ENCODE data around the gene PCDHAC2. TPM values are rescaled to one million over a fixed set of nuclear protein-coding genes. Genes with fewer than 3 reads are reported as not detected.

The PCDHAC2 gene
- total RNA-seq (42.2 and 47.8 TPM in 2 replicates), polyA plus RNA-seq (18.5 and 18.9 TPM in 2 replicates)

- no peaks in the 10 kb centered on the region for H3K36me3 ChIP-seq
- DNase-seq (ENCODE audit: low read depth in 1 of 2, low spot score in 1 of 2) = peak; percentile 54 to 80
- H3K4me1 ChIP-seq (ENCODE audit: low read depth) = peaks cover 47% of the 10 kb centered on the region
- H3K9me3 ChIP-seq (ENCODE audit: low read depth) = no peaks in the 10 kb centered on the region
- H3K27ac ChIP-seq = no peak within 1 kb of the TSS
- peak within 1 kb of the TSS; percentile 61 for H3K4me3 ChIP-seq
- no peak for TF ChIP-seq CTCF (IDR thresholded peaks at IDR 0.05; ENCODE audit: low read depth, low read length)
- peaks cover 19% of the 10 kb centered on the region for H3K27me3 ChIP-seq
Observed at GRCh38 chr5:140966293-140967225, at the start of gene PCDHAC2. Gene PCDHAC2 (plus strand): TSS chr5:140966476. CDS start chr5:140966767, 291 bp downstream.

GRCh38 chr5:140923601-140924000 lies 42.7 kb upstream of the PCDHAC2 start:
- Histone ChIP-seq H3K9me3 (ENCODE audit: low read depth) (no peaks in the 10 kb centered on the region), H3K27me3 (peaks cover 16% of the 10 kb centered on the region), H3K4me3 (no peak overlapping the region), H3K27ac (no peak overlapping the region), H3K4me1 (ENCODE audit: low read depth) (peaks cover 3% of the 10 kb centered on the region), H3K36me3 (no peaks in the 10 kb centered on the region)
- no peak for TF ChIP-seq CTCF (IDR thresholded peaks at IDR 0.05; ENCODE audit: low read depth, low read length)
- DNase-seq (ENCODE audit: low read depth in 1 of 2, low spot score in 1 of 2) = no peak

GRCh38 chr5:140925806-140926442 lies 40.4 kb upstream of the PCDHAC2 start, which contains the start of gene PCDHAC1:
Gene PCDHAC1 (plus strand): TSS chr5:140926299. CDS start chr5:140926893, 594 bp downstream.
- H3K4me3 ChIP-seq = peak within 1 kb of the TSS; percentile 26
- H3K27ac ChIP-seq = no peak within 1 kb of the TSS
- peaks cover 3% of the 10 kb centered on the region for H3K4me1 ChIP-seq (ENCODE audit: low read depth)
- H3K9me3 ChIP-seq (ENCODE audit: low read depth) = no peaks in the 10 kb centered on the region
- no peaks in the 10 kb centered on the region for H3K36me3 ChIP-seq
- DNase-seq (ENCODE audit: low read depth in 1 of 2, low spot score in 1 of 2) = peak in 1 of 2 donors; percentile 77
- no peak for TF ChIP-seq CTCF (IDR thresholded peaks at IDR 0.05; ENCODE audit: low read depth, low read length)
- peaks cover 16% of the 10 kb centered on the region for H3K27me3 ChIP-seq

GRCh38 chr5:140926443-140927227 lies 39.6 kb upstream of the PCDHAC2 start:
- no peak overlapping the region for H3K27ac ChIP-seq
- H3K4me3 ChIP-seq = peak overlapping the region; percentile 26
- H3K36me3 ChIP-seq = no peaks in the 10 kb centered on the region
- peaks cover 16% of the 10 kb centered on the region for H3K27me3 ChIP-seq
- H3K4me1 ChIP-seq (ENCODE audit: low read depth) = peaks cover 3% of the 10 kb centered on the region
- no peaks in the 10 kb centered on the region for H3K9me3 ChIP-seq (ENCODE audit: low read depth)
- peak; percentile 69 to 96 for DNase-seq (ENCODE audit: low read depth in 1 of 2, low spot score in 1 of 2)
- TF ChIP-seq CTCF (IDR thresholded peaks at IDR 0.05; ENCODE audit: low read depth, low read length) = peak; percentile 64

- no peak for TF ChIP-seq CTCF (IDR thresholded peaks at IDR 0.05; ENCODE audit: low read depth, low read length)
- peak overlapping the region; percentile 26 for H3K4me3 ChIP-seq
- H3K27me3 ChIP-seq = peaks cover 16% of the 10 kb centered on the region
- DNase-seq (ENCODE audit: low read depth in 1 of 2, low spot score in 1 of 2) = peak in 1 of 2 donors; percentile 10
- peaks cover 3% of the 10 kb centered on the region for H3K4me1 ChIP-seq (ENCODE audit: low read depth)
- no peaks in the 10 kb centered on the region for H3K36me3 ChIP-seq
- H3K27ac ChIP-seq = no peak overlapping the region
- no peaks in the 10 kb centered on the region for H3K9me3 ChIP-seq (ENCODE audit: low read depth)
Observed at GRCh38 chr5:140927228-140927573, 39.1 kb upstream of the PCDHAC2 start.

All from cardiac muscle cell (in vitro differentiated cells and primary cell).